ENCODE data around the gene ADAM22. TPM values are rescaled to one million over a fixed set of nuclear protein-coding genes. Genes with fewer than 3 reads are reported as not detected.

The ADAM22 gene
- polyA plus RNA-seq, 1 donor from 2014 or later: 46.3 TPM

- Histone ChIP-seq H3K79me2 (replicated peaks; ENCODE audit: insufficient read depth, low read length) (no peaks in the 10 kb centered on the region), H3K9me2 (ENCODE audit: insufficient read depth, low read length) (no peaks in the 10 kb centered on the region), H3K9me3 (ENCODE audit: low read length) (no peaks in the 10 kb centered on the region), H3K4me3 (ENCODE audit: low read length) (no peak overlapping the region), H3K36me3 (ENCODE audit: insufficient read depth, low read length) (no peaks in the 10 kb centered on the region), H3K4me2 (ENCODE audit: low read length) (no peak overlapping the region), H3K9ac (ENCODE audit: low read length) (no peak overlapping the region), H4K20me1 (ENCODE audit: insufficient read depth) (no peaks in the 10 kb centered on the region), H3K27ac (ENCODE audit: low read length) (no peak overlapping the region), H2AFZ (ENCODE audit: low read depth, low read length) (no peak overlapping the region), H3F3A (ENCODE audit: insufficient read depth, low read length, poor library complexity, severe bottlenecking) (no peaks in the 10 kb centered on the region), H3K27me3 (ENCODE audit: insufficient read depth, low read depth, low read length) (no peaks in the 10 kb centered on the region)
- TF ChIP-seq RAD21 (conservative IDR thresholded peaks at IDR 0.05) (no peak), POLR2AphosphoS5 (IDR thresholded peaks at IDR 0.05) (no peak), EP300 (conservative IDR thresholded peaks at IDR 0.05; ENCODE audit: poor library complexity, severe bottlenecking) (no peak), MXI1 (conservative IDR thresholded peaks at IDR 0.05; ENCODE audit: poor library complexity, severe bottlenecking) (no peak), TAF1 (IDR thresholded peaks at IDR 0.05; ENCODE audit: low read depth) (no peak), EZH2 (IDR thresholded peaks at IDR 0.05; ENCODE audit: borderline replicate concordance, insufficient read depth, low read length, poor library complexity, severe bottlenecking) (no peak), SMC3 (conservative IDR thresholded peaks at IDR 0.05; ENCODE audit: poor library complexity) (no peak)
- TF ChIP-seq, protein P1, sequence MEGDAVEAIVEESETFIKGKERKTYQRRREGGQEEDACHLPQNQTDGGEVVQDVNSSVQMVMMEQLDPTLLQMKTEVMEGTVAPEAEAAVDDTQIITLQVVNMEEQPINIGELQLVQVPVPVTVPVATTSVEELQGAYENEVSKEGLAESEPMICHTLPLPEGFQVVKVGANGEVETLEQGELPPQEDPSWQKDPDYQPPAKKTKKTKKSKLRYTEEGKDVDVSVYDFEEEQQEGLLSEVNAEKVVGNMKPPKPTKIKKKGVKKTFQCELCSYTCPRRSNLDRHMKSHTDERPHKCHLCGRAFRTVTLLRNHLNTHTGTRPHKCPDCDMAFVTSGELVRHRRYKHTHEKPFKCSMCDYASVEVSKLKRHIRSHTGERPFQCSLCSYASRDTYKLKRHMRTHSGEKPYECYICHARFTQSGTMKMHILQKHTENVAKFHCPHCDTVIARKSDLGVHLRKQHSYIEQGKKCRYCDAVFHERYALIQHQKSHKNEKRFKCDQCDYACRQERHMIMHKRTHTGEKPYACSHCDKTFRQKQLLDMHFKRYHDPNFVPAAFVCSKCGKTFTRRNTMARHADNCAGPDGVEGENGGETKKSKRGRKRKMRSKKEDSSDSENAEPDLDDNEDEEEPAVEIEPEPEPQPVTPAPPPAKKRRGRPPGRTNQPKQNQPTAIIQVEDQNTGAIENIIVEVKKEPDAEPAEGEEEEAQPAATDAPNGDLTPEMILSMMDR (IDR thresholded peaks at IDR 0.05; ENCODE audit: poor library complexity, severe bottlenecking): no peak
- TF ChIP-seq, protein P2, sequence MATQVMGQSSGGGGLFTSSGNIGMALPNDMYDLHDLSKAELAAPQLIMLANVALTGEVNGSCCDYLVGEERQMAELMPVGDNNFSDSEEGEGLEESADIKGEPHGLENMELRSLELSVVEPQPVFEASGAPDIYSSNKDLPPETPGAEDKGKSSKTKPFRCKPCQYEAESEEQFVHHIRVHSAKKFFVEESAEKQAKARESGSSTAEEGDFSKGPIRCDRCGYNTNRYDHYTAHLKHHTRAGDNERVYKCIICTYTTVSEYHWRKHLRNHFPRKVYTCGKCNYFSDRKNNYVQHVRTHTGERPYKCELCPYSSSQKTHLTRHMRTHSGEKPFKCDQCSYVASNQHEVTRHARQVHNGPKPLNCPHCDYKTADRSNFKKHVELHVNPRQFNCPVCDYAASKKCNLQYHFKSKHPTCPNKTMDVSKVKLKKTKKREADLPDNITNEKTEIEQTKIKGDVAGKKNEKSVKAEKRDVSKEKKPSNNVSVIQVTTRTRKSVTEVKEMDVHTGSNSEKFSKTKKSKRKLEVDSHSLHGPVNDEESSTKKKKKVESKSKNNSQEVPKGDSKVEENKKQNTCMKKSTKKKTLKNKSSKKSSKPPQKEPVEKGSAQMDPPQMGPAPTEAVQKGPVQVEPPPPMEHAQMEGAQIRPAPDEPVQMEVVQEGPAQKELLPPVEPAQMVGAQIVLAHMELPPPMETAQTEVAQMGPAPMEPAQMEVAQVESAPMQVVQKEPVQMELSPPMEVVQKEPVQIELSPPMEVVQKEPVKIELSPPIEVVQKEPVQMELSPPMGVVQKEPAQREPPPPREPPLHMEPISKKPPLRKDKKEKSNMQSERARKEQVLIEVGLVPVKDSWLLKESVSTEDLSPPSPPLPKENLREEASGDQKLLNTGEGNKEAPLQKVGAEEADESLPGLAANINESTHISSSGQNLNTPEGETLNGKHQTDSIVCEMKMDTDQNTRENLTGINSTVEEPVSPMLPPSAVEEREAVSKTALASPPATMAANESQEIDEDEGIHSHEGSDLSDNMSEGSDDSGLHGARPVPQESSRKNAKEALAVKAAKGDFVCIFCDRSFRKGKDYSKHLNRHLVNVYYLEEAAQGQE (IDR thresholded peaks at IDR 0.05; ENCODE audit: borderline replicate concordance): no peak
Observed at GRCh38 chr7:87959336-87959735, 25.3 kb downstream of the ADAM22 start.

GRCh38 chr7:87960239-87960638 lies 26.2 kb downstream of the ADAM22 start:
- no peaks in the 10 kb centered on the region for H3K9me3 ChIP-seq (ENCODE audit: low read length)
- TF ChIP-seq SMC3 (conservative IDR thresholded peaks at IDR 0.05; ENCODE audit: poor library complexity) (no peak), TAF1 (IDR thresholded peaks at IDR 0.05; ENCODE audit: low read depth) (no peak), EP300 (conservative IDR thresholded peaks at IDR 0.05; ENCODE audit: poor library complexity, severe bottlenecking) (no peak), RAD21 (conservative IDR thresholded peaks at IDR 0.05) (no peak), MXI1 (conservative IDR thresholded peaks at IDR 0.05; ENCODE audit: poor library complexity, severe bottlenecking) (no peak), EZH2 (IDR thresholded peaks at IDR 0.05; ENCODE audit: borderline replicate concordance, insufficient read depth, low read length, poor library complexity, severe bottlenecking) (no peak), POLR2AphosphoS5 (IDR thresholded peaks at IDR 0.05) (no peak)
- TF ChIP-seq, protein P2 (IDR thresholded peaks at IDR 0.05; ENCODE audit: borderline replicate concordance): no peak
- TF ChIP-seq, protein P1 (IDR thresholded peaks at IDR 0.05; ENCODE audit: poor library complexity, severe bottlenecking): no peak
- no peaks in the 10 kb centered on the region for H3K27me3 ChIP-seq (ENCODE audit: insufficient read depth, low read depth, low read length)
- no peak overlapping the region for H3K9ac ChIP-seq (ENCODE audit: low read length)
- no peak overlapping the region for H2AFZ ChIP-seq (ENCODE audit: low read depth, low read length)
- no peaks in the 10 kb centered on the region for H4K20me1 ChIP-seq (ENCODE audit: insufficient read depth)
- H3K4me3 ChIP-seq (ENCODE audit: low read length): no peak overlapping the region
- H3K9me2 ChIP-seq (ENCODE audit: insufficient read depth, low read length): no peaks in the 10 kb centered on the region
- H3F3A ChIP-seq (ENCODE audit: insufficient read depth, low read length, poor library complexity, severe bottlenecking): no peaks in the 10 kb centered on the region
- H3K27ac ChIP-seq (ENCODE audit: low read length): no peak overlapping the region
- H3K36me3 ChIP-seq (ENCODE audit: insufficient read depth, low read length): no peaks in the 10 kb centered on the region
- no peaks in the 10 kb centered on the region for H3K79me2 ChIP-seq (replicated peaks; ENCODE audit: insufficient read depth, low read length)
- no peak overlapping the region for H3K4me2 ChIP-seq (ENCODE audit: low read length)
